ENCODE results near the gene CXCL13.
"Not testable (repeated sequence)": the region's sequence is repeated elsewhere in the genome, so short reads cannot be mapped to it uniquely, and the experiment has no call there.

DNA sequence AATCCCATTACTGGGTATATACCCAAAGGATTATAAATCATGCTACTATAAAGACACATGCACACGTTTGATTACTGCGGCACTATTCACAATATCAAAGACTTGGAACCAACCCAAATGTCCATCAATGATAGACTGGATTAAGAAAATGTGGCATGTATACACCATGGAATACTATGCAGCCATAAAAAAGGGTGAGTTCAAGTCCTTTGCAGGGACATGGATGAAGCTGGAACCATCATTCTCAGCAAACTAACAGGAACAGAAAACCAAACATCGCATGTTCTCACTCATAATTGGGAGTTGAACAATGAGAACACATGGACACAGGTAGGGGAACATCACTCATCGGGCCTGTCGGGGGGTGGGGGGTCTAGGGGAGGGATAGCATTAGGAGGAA is 54.7 kb downstream of the CXCL13 start:
- TF ChIP-seq, protein P1, sequence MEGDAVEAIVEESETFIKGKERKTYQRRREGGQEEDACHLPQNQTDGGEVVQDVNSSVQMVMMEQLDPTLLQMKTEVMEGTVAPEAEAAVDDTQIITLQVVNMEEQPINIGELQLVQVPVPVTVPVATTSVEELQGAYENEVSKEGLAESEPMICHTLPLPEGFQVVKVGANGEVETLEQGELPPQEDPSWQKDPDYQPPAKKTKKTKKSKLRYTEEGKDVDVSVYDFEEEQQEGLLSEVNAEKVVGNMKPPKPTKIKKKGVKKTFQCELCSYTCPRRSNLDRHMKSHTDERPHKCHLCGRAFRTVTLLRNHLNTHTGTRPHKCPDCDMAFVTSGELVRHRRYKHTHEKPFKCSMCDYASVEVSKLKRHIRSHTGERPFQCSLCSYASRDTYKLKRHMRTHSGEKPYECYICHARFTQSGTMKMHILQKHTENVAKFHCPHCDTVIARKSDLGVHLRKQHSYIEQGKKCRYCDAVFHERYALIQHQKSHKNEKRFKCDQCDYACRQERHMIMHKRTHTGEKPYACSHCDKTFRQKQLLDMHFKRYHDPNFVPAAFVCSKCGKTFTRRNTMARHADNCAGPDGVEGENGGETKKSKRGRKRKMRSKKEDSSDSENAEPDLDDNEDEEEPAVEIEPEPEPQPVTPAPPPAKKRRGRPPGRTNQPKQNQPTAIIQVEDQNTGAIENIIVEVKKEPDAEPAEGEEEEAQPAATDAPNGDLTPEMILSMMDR (IDR thresholded peaks at IDR 0.05), result not testable (repeated sequence)
- TF ChIP-seq POLR2A (IDR thresholded peaks at IDR 0.05), result not testable (repeated sequence)
